AG04450 (cell line): ENCODE results near the gene MSI2. TPM values are rescaled to one million over a fixed set of nuclear protein-coding genes. Genes with fewer than 3 reads are reported as not detected.

Experiments
- CTCF ChIA-PET: fragments of 300-600, 350-600 bp; formaldehyde crosslinking; extraction: SDS; loops from one replicate; lab custom pipeline; 2022; ENCODE audit warnings: antibody characterized with exemption, inconsistent platforms; lab: Charles Lee
- POLR2A ChIA-PET: fragments of 350-600 bp; formaldehyde crosslinking; extraction: SDS; loops from one replicate; lab custom pipeline; 2021; ENCODE audit warnings: antibody characterized with exemption, inconsistent platforms; lab: Yijun Ruan, JAX
- DNase-seq: peaks from one replicate; pipeline ENCODE4 v3.0.0-alpha.2; 2011; ENCODE audit warnings: low read depth, low spot score
- H3K27ac ChIP-seq: one replicate; pipeline ENCODE4 v1.5.1; 2012; ENCODE audit warnings: low read depth, low read length, control low read depth
- H3K27me3 ChIP-seq: one replicate; pipeline ENCODE4 v1.6.0; 2012; ENCODE audit warnings: low read length; ENCODE audit not compliant: control insufficient read depth, insufficient read depth
- H3K4me3 ChIP-seq: 2 replicates; pipeline ENCODE4 v1.5.1; 2011; ENCODE audit warnings: mild to moderate bottlenecking, low read depth, low read length, control low read depth
- H3K9me3 ChIP-seq: 2 replicates; pipeline ENCODE4 v1.5.1; 2012; ENCODE audit warnings: low read length; ENCODE audit not compliant: control insufficient read depth, insufficient read depth
- CTCF ChIP-seq: IDR thresholded peaks from 2 replicates; pipeline ENCODE4 v1.5.1; 2011; ENCODE audit warnings: low read depth, low read length, control low read depth, inconsistent platforms
- polyA plus RNA-seq: library from polyadenylated mRNA; depleted of rRNA; stranded (reverse); fragments of >200 nt; gene quantifications from 2 replicates; pipeline ENCODE4 v1.2.3, GENCODE V29; 2011

The MSI2 gene
- polyA plus RNA-seq, 1 experiment: 26.2 TPM

GRCh38 chr17:57391076-57391825 is 134.9 kb downstream of the MSI2 start:
- Histone ChIP-seq H3K27me3 (no peaks in the 10 kb centered on the region), H3K4me3 (no peak overlapping the region), H3K27ac (no peak overlapping the region), H3K9me3 (peaks cover 17% of the 10 kb centered on the region; the same call in 1 of the 2 replicates)
- TF ChIP-seq CTCF: no peak
- ChIA-PET CTCF (interaction anchor here (0.5 to 1.3 kb wide), 2 partner anchors 11 to 148 kb away, joined by 4 to 7 read pairs; no protein-coding TSS in a partner anchor), POLR2A (interaction anchor here (0.6 kb wide), 1 partner anchor 134 kb away, joined by 4 read pairs; no protein-coding TSS in a partner anchor)
- DNase-seq: no peak

- CTCF ChIA-PET: no interaction called here
- POLR2A ChIA-PET: no interaction called here
- TF ChIP-seq CTCF: no peak
- Histone ChIP-seq H3K27me3 (no peaks in the 10 kb centered on the region), H3K4me3 (no peak overlapping the region), H3K9me3 (peaks cover 12% of the 10 kb centered on the region; the same call in 1 of the 2 replicates), H3K27ac (no peak overlapping the region)
- no peak for DNase-seq
Measured at GRCh38 chr17:57391857-57392471, 135.6 kb downstream of the MSI2 start.

GRCh38 chr17:57393368-57393767 is 137.0 kb downstream of the MSI2 start:
- peaks cover 4% of the 10 kb centered on the region; the same call in 1 of the 2 replicates for H3K9me3 ChIP-seq
- ChIA-PET CTCF (no interaction called here), POLR2A (no interaction called here)
- no peak for TF ChIP-seq CTCF
- H3K27ac ChIP-seq: no peak overlapping the region
- no peak for DNase-seq
- no peaks in the 10 kb centered on the region for H3K27me3 ChIP-seq
- no peak overlapping the region for H3K4me3 ChIP-seq

- ChIA-PET POLR2A (no interaction called here), CTCF (no interaction called here)
- no peak for TF ChIP-seq CTCF
- peaks cover 4% of the 10 kb centered on the region; the same call in 1 of the 2 replicates for H3K9me3 ChIP-seq
- no peaks in the 10 kb centered on the region for H3K27me3 ChIP-seq
- H3K27ac ChIP-seq: no peak overlapping the region
- H3K4me3 ChIP-seq: no peak overlapping the region
- DNase-seq: no peak
Measured at GRCh38 chr17:57394375-57394774, 138.1 kb downstream of the MSI2 start.

DNA sequence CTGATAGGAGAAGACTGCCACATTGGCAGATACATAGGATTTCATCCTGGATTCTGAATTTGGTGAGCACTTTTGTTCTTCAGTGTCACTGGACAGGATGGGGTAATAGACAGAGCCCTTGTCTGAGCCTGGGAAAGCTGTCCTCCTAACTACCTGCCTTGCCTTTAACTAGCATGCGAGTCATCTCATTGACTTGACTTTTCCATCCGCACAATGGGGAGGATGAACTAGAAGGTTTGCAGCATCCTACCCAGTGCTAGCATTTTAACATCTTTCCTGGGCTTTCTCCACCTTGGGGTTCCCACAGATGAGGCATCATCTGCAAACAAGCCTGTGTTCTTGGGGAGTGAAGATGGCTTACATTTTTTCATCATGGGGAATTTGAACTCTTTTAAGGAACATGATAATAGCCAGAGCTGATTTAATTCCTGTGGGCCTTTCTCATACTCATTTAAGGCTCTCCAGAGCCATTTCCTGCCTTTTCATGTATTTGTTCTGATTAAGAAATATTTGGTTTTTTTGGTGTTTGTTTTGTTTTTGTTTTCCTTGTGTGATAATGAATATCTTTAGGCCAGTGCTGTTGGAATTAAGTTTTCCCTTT is 139.5 kb downstream of the MSI2 start:
- ChIA-PET POLR2A (no interaction called here), CTCF (interaction anchor here (0.5 to 1.9 kb wide), 2 partner anchors 80 to 153 kb away, joined by 3 to 8 read pairs; no protein-coding TSS in a partner anchor)
- Histone ChIP-seq H3K9me3 (peaks cover 4% of the 10 kb centered on the region; the same call in 1 of the 2 replicates), H3K27me3 (no peaks in the 10 kb centered on the region), H3K4me3 (no peak overlapping the region), H3K27ac (no peak overlapping the region)
- no peak for TF ChIP-seq CTCF
- DNase-seq: no peak
